ENCODE results near the gene CACNA1F. TPM values are rescaled to one million over a fixed set of nuclear protein-coding genes. Genes with fewer than 3 reads are reported as not detected.

CACNA1F gene
- total and polyA plus RNA-seq, 4 donors: 0.03 to 0.42 (median 0.22) TPM

DNA sequence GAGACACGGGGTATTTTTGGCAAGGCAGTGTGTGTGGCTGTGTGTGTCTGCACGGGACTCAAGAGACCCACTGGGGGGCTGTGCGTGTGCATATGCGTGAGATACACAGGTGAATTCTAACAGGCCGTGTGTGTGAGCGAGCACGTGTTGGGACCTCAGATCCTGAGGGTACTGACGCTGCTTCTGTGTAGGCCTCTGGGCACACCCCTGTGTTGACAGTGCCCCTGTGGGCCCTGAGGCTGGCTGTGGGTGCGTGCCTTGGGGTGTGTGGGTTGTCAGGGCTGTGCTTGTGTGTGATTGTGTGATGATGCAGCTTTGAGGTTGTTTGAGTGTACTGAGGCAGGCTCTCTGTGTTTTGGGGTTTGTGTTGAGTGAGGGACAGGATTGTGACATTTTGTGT, 17.4 kb upstream of the CACNA1F start:
- Histone ChIP-seq H3K4me3 (ENCODE audit: low read length in 2 of 2) (no peak overlapping the region), H3K9me3 (ENCODE audit: control insufficient read depth, low read length) (no peaks in the 10 kb centered on the region), H3K27me3 (ENCODE audit: control insufficient read depth in 1 of 2, insufficient read depth in 2 of 2, low read length in 1 of 2) (no peaks in the 10 kb centered on the region), H3K4me1 (ENCODE audit: control insufficient read depth in 1 of 2, insufficient read depth in 2 of 2, low read length in 2 of 2) (no peaks in the 10 kb centered on the region), H3K36me3 (ENCODE audit: control insufficient read depth in 1 of 2, insufficient read depth in 2 of 2, low read length in 1 of 2) (no peaks in the 10 kb centered on the region), H3K27ac (ENCODE audit: low read depth in 1 of 2, low read length in 2 of 2) (no peak overlapping the region)
- WGBS, 2 donors: 84 to 87% methylated on average over 9 of the region's 9 CpGs
- no peak for ATAC-seq (ENCODE audit: low FRiP score)
- intact Hi-C loops (cut with DNase I): no loop called here
- no peak for DNase-seq

GRCh38 chrX:49250066-49250465, 16.9 kb upstream of the CACNA1F start:
- H3K36me3 ChIP-seq (ENCODE audit: control insufficient read depth in 1 of 2, insufficient read depth in 2 of 2, low read length in 1 of 2): no peaks in the 10 kb centered on the region
- H3K4me3 ChIP-seq (ENCODE audit: low read length in 2 of 2): no peak overlapping the region
- H3K9me3 ChIP-seq (ENCODE audit: control insufficient read depth, low read length): no peaks in the 10 kb centered on the region
- WGBS, 2 donors: 92 to 95% methylated on average over 13 of the region's 13 CpGs
- ATAC-seq (ENCODE audit: low FRiP score) (no peak), DNase-seq (no peak)
- intact Hi-C loops (cut with DNase I): no loop called here
- no peaks in the 10 kb centered on the region for H3K4me1 ChIP-seq (ENCODE audit: control insufficient read depth in 1 of 2, insufficient read depth in 2 of 2, low read length in 2 of 2)
- H3K27me3 ChIP-seq (ENCODE audit: control insufficient read depth in 1 of 2, insufficient read depth in 2 of 2, low read length in 1 of 2): no peaks in the 10 kb centered on the region
- no peak overlapping the region for H3K27ac ChIP-seq (ENCODE audit: low read depth in 1 of 2, low read length in 2 of 2)

DNA sequence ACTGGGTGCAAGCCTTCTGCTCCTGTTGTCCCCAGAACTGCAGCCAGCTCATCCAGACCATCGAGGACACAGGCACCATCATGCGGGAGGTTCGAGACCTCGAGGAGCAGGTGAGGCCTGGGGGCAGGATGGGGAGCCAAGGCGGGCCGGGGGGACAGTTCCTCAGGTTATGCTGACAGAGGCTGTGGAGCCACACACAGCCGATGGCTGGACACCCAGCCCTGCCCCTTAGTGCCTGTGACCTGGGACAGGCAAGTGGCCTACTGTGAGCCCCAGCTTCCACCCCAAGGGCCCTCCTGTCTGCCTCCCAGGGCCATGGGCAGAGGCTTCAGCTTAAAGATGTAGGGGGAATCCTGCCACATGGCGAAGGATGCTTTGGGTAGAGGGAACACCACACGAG, 16.5 kb upstream of the CACNA1F start:
- no peaks in the 10 kb centered on the region for H3K36me3 ChIP-seq (ENCODE audit: control insufficient read depth in 1 of 2, insufficient read depth in 2 of 2, low read length in 1 of 2)
- no peaks in the 10 kb centered on the region for H3K4me1 ChIP-seq (ENCODE audit: control insufficient read depth in 1 of 2, insufficient read depth in 2 of 2, low read length in 2 of 2)
- no peak for DNase-seq
- ATAC-seq (ENCODE audit: low FRiP score): no peak
- no peak overlapping the region for H3K4me3 ChIP-seq (ENCODE audit: low read length in 2 of 2)
- intact Hi-C loops (cut with DNase I): no loop called here
- H3K9me3 ChIP-seq (ENCODE audit: control insufficient read depth, low read length): no peaks in the 10 kb centered on the region
- WGBS, 2 donors: 81 to 88% methylated on average over 9 of the region's 9 CpGs
- no peaks in the 10 kb centered on the region for H3K27me3 ChIP-seq (ENCODE audit: control insufficient read depth in 1 of 2, insufficient read depth in 2 of 2, low read length in 1 of 2)
- no peak overlapping the region for H3K27ac ChIP-seq (ENCODE audit: low read depth in 1 of 2, low read length in 2 of 2)

DNA sequence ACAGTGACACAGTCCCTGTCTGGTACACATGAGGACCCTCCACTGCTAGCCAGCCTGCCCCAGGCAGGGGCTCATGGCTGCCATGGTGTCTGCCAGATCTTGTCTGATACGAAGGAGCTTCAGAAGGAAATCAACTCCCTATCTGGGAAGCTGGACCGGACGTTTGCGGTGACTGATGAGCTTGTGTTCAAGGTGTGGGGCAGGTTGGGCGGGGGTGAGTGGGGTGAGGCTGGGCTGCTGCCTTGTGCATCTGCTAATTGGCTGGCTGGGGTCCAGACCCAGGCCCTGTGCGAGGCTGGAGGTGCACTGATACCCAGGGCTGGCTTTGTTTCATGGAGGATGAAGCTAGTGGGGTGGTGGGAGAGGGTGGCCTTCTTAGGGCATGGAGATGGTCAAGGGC, 15.9 kb upstream of the CACNA1F start:
- intact Hi-C loops (cut with DNase I): no loop called here
- WGBS, 2 donors: 73 to 89% methylated on average over 6 of the region's 6 CpGs
- no peak overlapping the region for H3K27ac ChIP-seq (ENCODE audit: low read depth in 1 of 2, low read length in 2 of 2)
- H3K4me3 ChIP-seq (ENCODE audit: low read length in 2 of 2): no peak overlapping the region
- H3K4me1 ChIP-seq (ENCODE audit: control insufficient read depth in 1 of 2, insufficient read depth in 2 of 2, low read length in 2 of 2): no peaks in the 10 kb centered on the region
- ATAC-seq (ENCODE audit: low FRiP score): no peak
- no peaks in the 10 kb centered on the region for H3K27me3 ChIP-seq (ENCODE audit: control insufficient read depth in 1 of 2, insufficient read depth in 2 of 2, low read length in 1 of 2)
- no peak for DNase-seq
- H3K36me3 ChIP-seq (ENCODE audit: control insufficient read depth in 1 of 2, insufficient read depth in 2 of 2, low read length in 1 of 2): no peaks in the 10 kb centered on the region
- no peaks in the 10 kb centered on the region for H3K9me3 ChIP-seq (ENCODE audit: control insufficient read depth, low read length)

DNA sequence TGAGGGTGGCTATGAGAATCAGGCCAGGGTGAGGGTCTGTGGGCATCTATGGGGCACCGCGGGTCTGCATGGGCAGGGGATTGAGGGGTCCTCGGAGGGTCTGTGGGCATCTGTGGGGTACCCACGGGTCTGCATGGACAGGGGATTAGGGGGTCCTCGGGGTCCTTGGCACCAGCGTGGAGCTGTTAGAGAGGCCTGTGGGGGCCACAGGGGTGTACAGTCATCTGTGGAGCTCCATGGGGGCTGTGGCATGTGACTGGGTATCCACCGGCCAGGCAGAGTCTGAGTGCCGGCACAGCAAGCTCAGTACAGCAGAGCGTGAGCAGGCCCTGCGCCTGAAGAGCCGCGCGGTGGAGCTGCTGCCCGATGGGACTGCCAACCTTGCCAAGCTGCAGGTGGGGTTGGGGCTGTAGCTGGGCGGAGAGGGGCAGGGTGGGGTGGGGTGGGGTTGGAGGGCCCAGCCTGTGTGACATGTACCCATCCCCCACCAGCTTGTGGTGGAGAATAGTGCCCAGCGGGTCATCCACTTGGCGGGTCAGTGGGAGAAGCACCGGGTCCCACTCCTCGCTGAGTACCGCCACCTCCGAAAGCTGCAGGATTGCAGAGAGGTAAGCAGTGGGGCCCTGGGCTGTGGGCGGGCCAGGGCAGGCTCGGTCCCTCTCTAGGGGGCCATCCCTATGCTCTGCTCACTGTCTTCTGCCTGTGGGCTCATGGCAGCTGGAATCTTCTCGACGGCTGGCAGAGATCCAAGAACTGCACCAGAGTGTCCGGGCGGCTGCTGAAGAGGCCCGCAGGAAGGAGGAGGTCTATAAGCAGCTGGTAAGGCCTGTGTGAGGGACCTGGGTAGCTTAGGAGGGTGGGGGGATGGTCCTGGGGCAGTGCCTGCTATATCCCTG, 15.0 kb upstream of the CACNA1F start:
- no peak for DNase-seq
- intact Hi-C loops (cut with DNase I): no loop called here
- 84 to 88% methylated on average over 28 of the region's 28 CpGs for WGBS, 2 donors
- no peaks in the 10 kb centered on the region for H3K27me3 ChIP-seq (ENCODE audit: control insufficient read depth in 1 of 2, insufficient read depth in 2 of 2, low read length in 1 of 2)
- no peaks in the 10 kb centered on the region for H3K36me3 ChIP-seq (ENCODE audit: control insufficient read depth in 1 of 2, insufficient read depth in 2 of 2, low read length in 1 of 2)
- H3K9me3 ChIP-seq (ENCODE audit: control insufficient read depth, low read length): no peaks in the 10 kb centered on the region
- no peak for ATAC-seq (ENCODE audit: low FRiP score)
- no peak overlapping the region for H3K4me3 ChIP-seq (ENCODE audit: low read length in 2 of 2)
- H3K27ac ChIP-seq (ENCODE audit: low read depth in 1 of 2, low read length in 2 of 2): no peak overlapping the region
- no peaks in the 10 kb centered on the region for H3K4me1 ChIP-seq (ENCODE audit: control insufficient read depth in 1 of 2, insufficient read depth in 2 of 2, low read length in 2 of 2)

DNA sequence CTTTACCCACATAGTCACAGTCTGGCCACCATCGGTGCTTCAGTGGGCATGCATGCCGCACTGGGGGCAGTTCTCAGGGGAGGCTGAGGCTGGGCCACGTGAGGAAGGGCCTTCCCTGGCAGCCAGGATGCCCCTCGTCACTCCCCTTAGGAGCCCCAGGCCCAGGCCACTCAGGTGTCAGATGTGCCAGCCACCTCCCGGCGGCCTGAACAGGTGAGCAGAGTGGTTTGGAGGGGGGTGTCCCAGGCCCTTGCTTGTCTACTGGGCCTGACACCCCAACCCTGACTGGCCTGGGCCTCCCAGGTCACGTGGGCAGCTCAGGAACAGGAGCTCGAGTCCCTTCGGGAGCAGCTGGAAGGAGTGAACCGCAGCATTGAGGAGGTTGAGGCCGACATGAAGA, 14.2 kb upstream of the CACNA1F start:
- Histone ChIP-seq H3K36me3 (ENCODE audit: control insufficient read depth in 1 of 2, insufficient read depth in 2 of 2, low read length in 1 of 2) (peaks cover 0 to 4% of the 10 kb centered on the region in 2 donors), H3K27me3 (ENCODE audit: control insufficient read depth in 1 of 2, insufficient read depth in 2 of 2, low read length in 1 of 2) (no peaks in the 10 kb centered on the region), H3K4me3 (ENCODE audit: low read length in 2 of 2) (no peak overlapping the region), H3K9me3 (ENCODE audit: control insufficient read depth, low read length) (no peaks in the 10 kb centered on the region), H3K27ac (ENCODE audit: low read depth in 1 of 2, low read length in 2 of 2) (no peak overlapping the region), H3K4me1 (ENCODE audit: control insufficient read depth in 1 of 2, insufficient read depth in 2 of 2, low read length in 2 of 2) (no peaks in the 10 kb centered on the region)
- DNase-seq (no peak), ATAC-seq (ENCODE audit: low FRiP score) (no peak)
- intact Hi-C loops (cut with DNase I): no loop called here
- WGBS, 2 donors: 86 to 94% methylated on average over 11 of the region's 11 CpGs

DNA sequence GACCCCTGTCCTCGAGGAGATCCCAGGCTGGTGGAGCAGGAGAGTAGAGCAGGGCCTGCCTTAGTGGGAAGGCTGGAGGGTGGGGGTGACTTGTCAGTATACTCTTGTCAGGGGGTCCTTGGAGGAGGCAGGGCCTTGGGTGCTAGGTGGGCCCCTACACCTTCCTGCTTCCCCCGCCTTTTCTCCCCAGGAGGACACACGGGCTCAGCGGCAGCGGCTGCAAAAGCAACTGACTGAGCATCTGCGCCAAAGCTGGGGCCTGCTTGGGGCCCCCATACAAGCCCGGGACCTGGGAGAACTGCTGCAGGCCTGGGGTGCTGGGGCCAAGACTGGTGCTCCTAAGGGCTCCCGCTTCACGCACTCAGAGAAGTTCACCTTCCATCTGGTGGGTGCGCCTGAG, 13.4 kb upstream of the CACNA1F start:
- ATAC-seq (ENCODE audit: low FRiP score) (no peak), DNase-seq (no peak)
- no peaks in the 10 kb centered on the region for H3K4me1 ChIP-seq (ENCODE audit: control insufficient read depth in 1 of 2, insufficient read depth in 2 of 2, low read length in 2 of 2)
- no peak overlapping the region for H3K4me3 ChIP-seq (ENCODE audit: low read length in 2 of 2)
- peaks cover 0 to 4% of the 10 kb centered on the region in 2 donors for H3K36me3 ChIP-seq (ENCODE audit: control insufficient read depth in 1 of 2, insufficient read depth in 2 of 2, low read length in 1 of 2)
- H3K27ac ChIP-seq (ENCODE audit: low read depth in 1 of 2, low read length in 2 of 2): no peak overlapping the region
- WGBS, 2 donors: 85 to 93% methylated on average over 7 to 10 of the region's 10 CpGs
- no peaks in the 10 kb centered on the region for H3K27me3 ChIP-seq (ENCODE audit: control insufficient read depth in 1 of 2, insufficient read depth in 2 of 2, low read length in 1 of 2)
- no peaks in the 10 kb centered on the region for H3K9me3 ChIP-seq (ENCODE audit: control insufficient read depth, low read length)
- intact Hi-C loops (cut with DNase I): no loop called here

GRCh38 chrX:49244207-49244606, 11.1 kb upstream of the CACNA1F start:
- ATAC-seq (ENCODE audit: low FRiP score): no peak
- no peak for DNase-seq
- intact Hi-C loops (cut with DNase I): no loop called here
- Histone ChIP-seq H3K4me1 (ENCODE audit: control insufficient read depth in 1 of 2, insufficient read depth in 2 of 2, low read length in 2 of 2) (no peaks in the 10 kb centered on the region), H3K9me3 (ENCODE audit: control insufficient read depth, low read length) (no peaks in the 10 kb centered on the region), H3K4me3 (ENCODE audit: low read length in 2 of 2) (no peak overlapping the region), H3K27me3 (ENCODE audit: control insufficient read depth in 1 of 2, insufficient read depth in 2 of 2, low read length in 1 of 2) (no peaks in the 10 kb centered on the region), H3K27ac (ENCODE audit: low read depth in 1 of 2, low read length in 2 of 2) (no peak overlapping the region), H3K36me3 (ENCODE audit: control insufficient read depth in 1 of 2, insufficient read depth in 2 of 2, low read length in 1 of 2) (peaks cover 0 to 4% of the 10 kb centered on the region in 2 donors)
- WGBS, 2 donors: 86 to 90% methylated on average over 2 of the region's 2 CpGs

DNA sequence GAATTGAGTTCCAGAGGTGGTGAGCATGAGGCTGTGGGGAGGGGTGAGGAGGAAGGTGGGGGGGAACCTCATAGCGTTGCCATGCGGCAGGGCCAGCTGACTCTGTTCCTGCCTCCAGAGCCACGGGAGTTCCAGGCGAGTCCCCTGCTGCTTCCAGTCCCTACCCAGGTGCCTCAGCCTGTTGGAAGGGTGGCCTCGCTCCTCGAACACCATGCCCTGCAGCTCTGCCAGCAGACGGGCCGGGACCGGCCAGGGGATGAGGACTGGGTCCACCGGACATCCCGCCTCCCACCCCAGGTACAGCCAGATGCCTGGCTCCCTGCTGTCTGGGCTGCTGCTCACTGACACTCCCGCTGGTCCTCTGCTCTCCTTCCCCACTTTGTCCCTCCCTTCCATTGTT, 10.0 kb upstream of the CACNA1F start:
- WGBS, 2 donors: 78 to 84% methylated on average over 12 of the region's 12 CpGs
- Histone ChIP-seq H3K27me3 (ENCODE audit: control insufficient read depth in 1 of 2, insufficient read depth in 2 of 2, low read length in 1 of 2) (no peaks in the 10 kb centered on the region), H3K27ac (ENCODE audit: low read depth in 1 of 2, low read length in 2 of 2) (no peak overlapping the region), H3K4me3 (ENCODE audit: low read length in 2 of 2) (no peak overlapping the region), H3K9me3 (ENCODE audit: control insufficient read depth, low read length) (no peaks in the 10 kb centered on the region), H3K4me1 (ENCODE audit: control insufficient read depth in 1 of 2, insufficient read depth in 2 of 2, low read length in 2 of 2) (no peaks in the 10 kb centered on the region), H3K36me3 (ENCODE audit: control insufficient read depth in 1 of 2, insufficient read depth in 2 of 2, low read length in 1 of 2) (peaks cover 0 to 4% of the 10 kb centered on the region in 2 donors)
- DNase-seq (no peak), ATAC-seq (ENCODE audit: low FRiP score) (no peak)
- intact Hi-C loops (cut with DNase I): no loop called here

Measured in aorta (tissue), 5 donors.